A673 (cell line): ENCODE data around the gene SPTLC2.

Experiments
- EZH2 ChIP-seq: fragments of 200-600 bp; sonication (generic); IDR thresholded peaks from 2 replicates; pipeline ENCODE4 v1.6.1; 2017; ENCODE audit warnings: borderline replicate concordance, low read depth, mild to moderate bottlenecking, mixed read lengths, antibody characterized with exemption, low read length; ENCODE audit not compliant: poor library complexity, severe bottlenecking
- TF ChIP-seq, protein P1 (sequence below): fragments of 300-800, 200-600 bp; sonication (generic); conservative IDR thresholded peaks from 2 replicates; pipeline ENCODE4 v1.5.1; 2017; ENCODE audit warnings: low read depth, mild to moderate bottlenecking, antibody characterized with exemption, low read length, moderate library complexity, mixed read lengths

DNA sequence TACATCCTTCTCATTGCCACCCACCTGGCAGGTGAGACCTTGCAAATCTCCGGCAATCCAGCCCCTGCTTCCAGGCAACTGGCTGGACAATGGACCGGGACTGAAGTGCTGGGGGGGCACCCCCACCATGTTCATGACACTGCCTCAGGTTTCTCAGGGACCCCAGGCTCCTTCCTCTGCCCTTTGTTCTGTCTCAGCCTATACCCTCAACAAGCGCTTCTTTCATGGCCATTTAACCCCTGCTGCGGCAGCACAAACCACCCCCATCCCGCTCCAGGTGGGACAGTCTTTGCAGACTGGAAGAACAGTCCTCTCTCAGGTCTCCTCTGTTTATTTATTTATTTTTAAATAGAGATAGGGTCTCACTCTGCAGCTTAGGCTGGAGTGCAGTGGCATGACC, 125.4 kb downstream of the SPTLC2 start:
- TF ChIP-seq, protein P1, sequence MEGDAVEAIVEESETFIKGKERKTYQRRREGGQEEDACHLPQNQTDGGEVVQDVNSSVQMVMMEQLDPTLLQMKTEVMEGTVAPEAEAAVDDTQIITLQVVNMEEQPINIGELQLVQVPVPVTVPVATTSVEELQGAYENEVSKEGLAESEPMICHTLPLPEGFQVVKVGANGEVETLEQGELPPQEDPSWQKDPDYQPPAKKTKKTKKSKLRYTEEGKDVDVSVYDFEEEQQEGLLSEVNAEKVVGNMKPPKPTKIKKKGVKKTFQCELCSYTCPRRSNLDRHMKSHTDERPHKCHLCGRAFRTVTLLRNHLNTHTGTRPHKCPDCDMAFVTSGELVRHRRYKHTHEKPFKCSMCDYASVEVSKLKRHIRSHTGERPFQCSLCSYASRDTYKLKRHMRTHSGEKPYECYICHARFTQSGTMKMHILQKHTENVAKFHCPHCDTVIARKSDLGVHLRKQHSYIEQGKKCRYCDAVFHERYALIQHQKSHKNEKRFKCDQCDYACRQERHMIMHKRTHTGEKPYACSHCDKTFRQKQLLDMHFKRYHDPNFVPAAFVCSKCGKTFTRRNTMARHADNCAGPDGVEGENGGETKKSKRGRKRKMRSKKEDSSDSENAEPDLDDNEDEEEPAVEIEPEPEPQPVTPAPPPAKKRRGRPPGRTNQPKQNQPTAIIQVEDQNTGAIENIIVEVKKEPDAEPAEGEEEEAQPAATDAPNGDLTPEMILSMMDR = no peak
- TF ChIP-seq EZH2 = no peak
